ENCODE measurements around the gene TLR4. TPM values are rescaled to one million over a fixed set of nuclear protein-coding genes. Genes with fewer than 3 reads are reported as not detected.

Gene TLR4
- total RNA-seq, 4 donors from 2014 or later, result 9.8 to 31.5 (median 19.9) TPM

GRCh38 chr9:117665601-117666385 is 38.4 kb upstream of the TLR4 start:
- Histone ChIP-seq H3K36me3 (no peaks in the 10 kb centered on the region), H3K9me3 (no peaks in the 10 kb centered on the region), H3K4me1 (no peaks in the 10 kb centered on the region), H3K4me3 (no peak overlapping the region), H3K27me3 (peaks cover 6% of the 10 kb centered on the region), H3K27ac (no peak overlapping the region)
- ATAC-seq, result no peak
- WGBS, 2 donors (ENCODE audit: low coverage in 1 of 2), result 86% methylated on average over 1 of the region's 1 CpG
- TF ChIP-seq, protein P1, sequence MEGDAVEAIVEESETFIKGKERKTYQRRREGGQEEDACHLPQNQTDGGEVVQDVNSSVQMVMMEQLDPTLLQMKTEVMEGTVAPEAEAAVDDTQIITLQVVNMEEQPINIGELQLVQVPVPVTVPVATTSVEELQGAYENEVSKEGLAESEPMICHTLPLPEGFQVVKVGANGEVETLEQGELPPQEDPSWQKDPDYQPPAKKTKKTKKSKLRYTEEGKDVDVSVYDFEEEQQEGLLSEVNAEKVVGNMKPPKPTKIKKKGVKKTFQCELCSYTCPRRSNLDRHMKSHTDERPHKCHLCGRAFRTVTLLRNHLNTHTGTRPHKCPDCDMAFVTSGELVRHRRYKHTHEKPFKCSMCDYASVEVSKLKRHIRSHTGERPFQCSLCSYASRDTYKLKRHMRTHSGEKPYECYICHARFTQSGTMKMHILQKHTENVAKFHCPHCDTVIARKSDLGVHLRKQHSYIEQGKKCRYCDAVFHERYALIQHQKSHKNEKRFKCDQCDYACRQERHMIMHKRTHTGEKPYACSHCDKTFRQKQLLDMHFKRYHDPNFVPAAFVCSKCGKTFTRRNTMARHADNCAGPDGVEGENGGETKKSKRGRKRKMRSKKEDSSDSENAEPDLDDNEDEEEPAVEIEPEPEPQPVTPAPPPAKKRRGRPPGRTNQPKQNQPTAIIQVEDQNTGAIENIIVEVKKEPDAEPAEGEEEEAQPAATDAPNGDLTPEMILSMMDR (IDR thresholded peaks at IDR 0.05), result no peak
- TF ChIP-seq POLR2A (IDR thresholded peaks at IDR 0.05) (no peak), POLR2AphosphoS5 (IDR thresholded peaks at IDR 0.05) (no peak)

GRCh38 chr9:117671468-117671867 is 32.7 kb upstream of the TLR4 start:
- H3K4me3 ChIP-seq, result no peak overlapping the region
- H3K27ac ChIP-seq, result no peak overlapping the region
- TF ChIP-seq EP300 (IDR thresholded peaks at IDR 0.05) (no peak), POLR2AphosphoS5 (IDR thresholded peaks at IDR 0.05) (no peak)
- TF ChIP-seq, protein P1 (IDR thresholded peaks at IDR 0.05), result no peak
- no peaks in the 10 kb centered on the region for H3K27me3 ChIP-seq
- H3K4me1 ChIP-seq, result no peaks in the 10 kb centered on the region
- 92 to 100% methylated on average over 1 of the region's 1 CpG for WGBS, 2 donors (ENCODE audit: low coverage in 1 of 2)
- no peaks in the 10 kb centered on the region for H3K36me3 ChIP-seq
- H3K9me3 ChIP-seq, result no peaks in the 10 kb centered on the region
- no peak for ATAC-seq

GRCh38 chr9:117672369-117672768 is 31.8 kb upstream of the TLR4 start:
- Histone ChIP-seq H3K9me3 (no peaks in the 10 kb centered on the region), H3K36me3 (no peaks in the 10 kb centered on the region), H3K4me3 (no peak overlapping the region), H3K27ac (no peak overlapping the region), H3K27me3 (no peaks in the 10 kb centered on the region), H3K4me1 (no peaks in the 10 kb centered on the region)
- 79 to 100% methylated on average over 1 of the region's 1 CpG for WGBS, 2 donors (ENCODE audit: low coverage in 1 of 2)
- no peak for ATAC-seq
- TF ChIP-seq, protein P1 (IDR thresholded peaks at IDR 0.05), result no peak
- TF ChIP-seq EP300 (IDR thresholded peaks at IDR 0.05) (no peak), POLR2A (IDR thresholded peaks at IDR 0.05) (no peak), POLR2AphosphoS5 (IDR thresholded peaks at IDR 0.05) (no peak)

GRCh38 chr9:117677572-117677971 is 26.6 kb upstream of the TLR4 start:
- no peaks in the 10 kb centered on the region for H3K27me3 ChIP-seq
- H3K36me3 ChIP-seq, result no peaks in the 10 kb centered on the region
- no peak overlapping the region for H3K4me3 ChIP-seq
- no peak for ATAC-seq
- peaks cover 0 to 5% (median 0%) of the 10 kb centered on the region in 3 donors for H3K4me1 ChIP-seq
- H3K27ac ChIP-seq, result no peak overlapping the region
- TF ChIP-seq, protein P1 (IDR thresholded peaks at IDR 0.05), result no peak
- no peak for TF ChIP-seq POLR2A (IDR thresholded peaks at IDR 0.05)
- no peaks in the 10 kb centered on the region for H3K9me3 ChIP-seq

- Histone ChIP-seq H3K4me3 (no peak overlapping the region), H3K27me3 (no peaks in the 10 kb centered on the region), H3K36me3 (no peaks in the 10 kb centered on the region), H3K4me1 (peaks cover 0 to 5% (median 0%) of the 10 kb centered on the region in 3 donors), H3K9me3 (no peaks in the 10 kb centered on the region), H3K27ac (no peak overlapping the region)
- WGBS, 2 donors (ENCODE audit: low coverage in 1 of 2), result 0% methylated on average over 1 of the region's 1 CpG
- no peak for TF ChIP-seq POLR2AphosphoS5 (IDR thresholded peaks at IDR 0.05)
- TF ChIP-seq EP300 (IDR thresholded peaks at IDR 0.05), result no peak
- ATAC-seq, result no peak
These were observed 25.3 kb upstream of the TLR4 start for GRCh38 chr9:117678871-117679270.
